CD4-positive, alpha-beta T cell treated with Interleukin-21 for 1 hour (primary cell): ENCODE results near the gene NOLC1.

Experiments
- DNase-seq: peaks from one replicate; pipeline ENCODE4 v3.0.0-alpha.2; 2020

Gene NOLC1

GRCh38 chr10:102122450-102122849 lies 29.7 kb upstream of the NOLC1 start:
- DNase-seq, result no peak

GRCh38 chr10:102123223-102123622 lies 29.0 kb upstream of the NOLC1 start:
- no peak for DNase-seq

- DNase-seq, result no peak
Measured at GRCh38 chr10:102131286-102132170, 20.7 kb upstream of the NOLC1 start.

- no peak for DNase-seq
Measured at GRCh38 chr10:102132193-102132562, 20.0 kb upstream of the NOLC1 start.

GRCh38 chr10:102132563-102133372 lies 19.4 kb upstream of the NOLC1 start, which contains the start of gene PPRC1:
TSS of gene PPRC1 (plus strand) at chr10:102133040. CDS start at chr10:102133069, 29 bp downstream.
- peak; percentile 98 for DNase-seq

GRCh38 chr10:102133373-102134195 lies 18.6 kb upstream of the NOLC1 start:
- DNase-seq, result peak; percentile 53

- DNase-seq, result no peak
Measured at GRCh38 chr10:102134416-102134815, 17.8 kb upstream of the NOLC1 start.

GRCh38 chr10:102135956-102136526 lies 16.1 kb upstream of the NOLC1 start:
- DNase-seq, result no peak

- no peak for DNase-seq
Measured at GRCh38 chr10:102139281-102140110, 12.7 kb upstream of the NOLC1 start.

GRCh38 chr10:102140218-102140617 lies 12.0 kb upstream of the NOLC1 start:
- DNase-seq, result no peak

GRCh38 chr10:102140913-102141540 lies 11.2 kb upstream of the NOLC1 start:
- DNase-seq, result no peak

GRCh38 chr10:102141583-102142107 lies 10.5 kb upstream of the NOLC1 start:
- no peak for DNase-seq

GRCh38 chr10:102146971-102147428 lies 5.2 kb upstream of the NOLC1 start:
- DNase-seq, result no peak

GRCh38 chr10:102147561-102147960 lies 4.6 kb upstream of the NOLC1 start:
- DNase-seq, result no peak

- DNase-seq, result no peak
Measured at GRCh38 chr10:102148275-102148674, 3.9 kb upstream of the NOLC1 start.

GRCh38 chr10:102150970-102151773 lies 1.0 kb upstream of the NOLC1 start:
- no peak for DNase-seq

- DNase-seq, result no peak
Measured at GRCh38 chr10:102152545-102152890, 329 bp downstream of the NOLC1 start.

- DNase-seq, result no peak
Measured at GRCh38 chr10:102153093-102153620, 968 bp downstream of the NOLC1 start.

GRCh38 chr10:102154466-102155116 lies 2.4 kb downstream of the NOLC1 start:
- no peak for DNase-seq
